Esophagus (tissue), 2 donors: ENCODE measurements around the gene COA1. TPM values are rescaled to one million over a fixed set of nuclear protein-coding genes. Genes with fewer than 3 reads are reported as not detected.
"Not testable (repeated sequence)": the region's sequence is repeated elsewhere in the genome, so short reads cannot be mapped to it uniquely, and the experiment has no call there.

Experiments
- H3K27ac ChIP-seq, 2 donors: one replicate each; pipeline ENCODE4 v1.5.1; 2013; ENCODE audit warnings: low read depth in 2 of 2, mild to moderate bottlenecking in 2 of 2, inconsistent platforms in 1 of 2, low read length in 1 of 2, moderate library complexity in 1 of 2
- H3K27me3 ChIP-seq, 2 donors: one replicate each; pipeline ENCODE4 v1.6.1; 2013; ENCODE audit warnings: low read length in 2 of 2, control low read depth in 1 of 2, mild to moderate bottlenecking in 1 of 2; ENCODE audit not compliant: insufficient read depth in 2 of 2, control insufficient read depth in 1 of 2
- H3K36me3 ChIP-seq, 2 donors: one replicate each; pipeline ENCODE4 v1.6.1; 2013; ENCODE audit warnings: low read length in 1 of 2; ENCODE audit not compliant: control insufficient read depth in 2 of 2, insufficient read depth in 2 of 2
- H3K4me1 ChIP-seq, 2 donors: one replicate each; pipeline ENCODE4 v1.6.1; 2013; ENCODE audit warnings: low read length in 1 of 2; ENCODE audit not compliant: control insufficient read depth in 2 of 2, insufficient read depth in 2 of 2
- H3K4me3 ChIP-seq, 2 donors: one replicate each; pipeline ENCODE4 v1.5.1; 2013; ENCODE audit warnings: low read length in 2 of 2, mild to moderate bottlenecking in 2 of 2, low read depth in 1 of 2, moderate library complexity in 1 of 2
- H3K9me3 ChIP-seq, 2 donors: one replicate each; pipeline ENCODE4 v1.6.1; 2013; ENCODE audit warnings: mild to moderate bottlenecking in 2 of 2, low read depth in 1 of 2, low read length in 1 of 2, moderate library complexity in 1 of 2; ENCODE audit not compliant: control insufficient read depth in 2 of 2, insufficient read depth in 1 of 2
- WGBS, 2 donors: extraction: QIAGEN DNeasy Blood & Tissue Kit; methylation state at CpG; one replicate each; pipeline ENCODE4 v1.1.7; 2013; 5-methylcytosine and 5-hydroxymethylcytosine counted together
- polyA plus RNA-seq, 2 donors: library from polyadenylated mRNA; stranded (reverse); fragments of 200-250 nt; gene quantifications; one replicate each; pipeline ENCODE4 v1.2.3, GENCODE V29; 2013
- donor health status: healthy with polysubstance abuse.
- donor health status: Bipolar disorder and iron deficiency.

The COA1 gene
- polyA plus RNA-seq, 2 donors, result 24.2 to 32.3 TPM

GRCh38 chr7:43750016-43750887, 20.9 kb upstream of the COA1 start:
- H3K4me1 ChIP-seq, result no peaks in the 10 kb centered on the region
- no peaks in the 10 kb centered on the region for H3K27me3 ChIP-seq
- 67 to 78% methylated on average over 14 of the region's 14 CpGs for WGBS, 2 donors
- H3K4me3 ChIP-seq, result no peak overlapping the region
- H3K27ac ChIP-seq, result no peak overlapping the region
- H3K36me3 ChIP-seq, result no peaks in the 10 kb centered on the region
- no peaks in the 10 kb centered on the region for H3K9me3 ChIP-seq

GRCh38 chr7:43749383-43749940, 20.1 kb upstream of the COA1 start:
- 72 to 79% methylated on average over 5 of the region's 5 CpGs for WGBS, 2 donors

GRCh38 chr7:43747328-43748105, 18.2 kb upstream of the COA1 start:
- Histone ChIP-seq H3K27me3 (no peaks in the 10 kb centered on the region), H3K4me1 (no peaks in the 10 kb centered on the region), H3K27ac (no peak overlapping the region), H3K36me3 (no peaks in the 10 kb centered on the region), H3K9me3 (no peaks in the 10 kb centered on the region), H3K4me3 (no peak overlapping the region)
- WGBS, 2 donors, result 84 to 91% methylated on average over 9 of the region's 9 CpGs

More at GRCh38 chr7:43749383-43749940, 20.1 kb upstream of the COA1 start:
- H3K36me3 ChIP-seq, result no peaks in the 10 kb centered on the region
- H3K9me3 ChIP-seq, result no peaks in the 10 kb centered on the region
- H3K4me1 ChIP-seq, result no peaks in the 10 kb centered on the region
- no peaks in the 10 kb centered on the region for H3K27me3 ChIP-seq
- no peak overlapping the region for H3K27ac ChIP-seq
- no peak overlapping the region for H3K4me3 ChIP-seq

- Histone ChIP-seq H3K4me3 (no peak overlapping the region), H3K4me1 (no peaks in the 10 kb centered on the region), H3K9me3 (no peaks in the 10 kb centered on the region)
These were observed 13.4 kb upstream of the COA1 start for GRCh38 chr7:43742692-43743091.

GRCh38 chr7:43737467-43738127, 8.3 kb upstream of the COA1 start:
- H3K27ac ChIP-seq, result no peak overlapping the region
- no peaks in the 10 kb centered on the region for H3K9me3 ChIP-seq
- H3K4me3 ChIP-seq, result no peak overlapping the region
- no peaks in the 10 kb centered on the region for H3K36me3 ChIP-seq
- no peaks in the 10 kb centered on the region for H3K27me3 ChIP-seq
- 92% methylated on average over 6 of the region's 6 CpGs for WGBS, 2 donors
- no peaks in the 10 kb centered on the region for H3K4me1 ChIP-seq

More at GRCh38 chr7:43742692-43743091, 13.4 kb upstream of the COA1 start:
- Histone ChIP-seq H3K36me3 (no peaks in the 10 kb centered on the region), H3K27me3 (no peaks in the 10 kb centered on the region), H3K27ac (no peak overlapping the region)

- no peaks in the 10 kb centered on the region for H3K9me3 ChIP-seq
- H3K4me3 ChIP-seq, result no peak overlapping the region
- WGBS, 2 donors, result 53 to 59% methylated on average over 2 of the region's 2 CpGs
- no peaks in the 10 kb centered on the region for H3K36me3 ChIP-seq
- no peaks in the 10 kb centered on the region for H3K4me1 ChIP-seq
- H3K27me3 ChIP-seq, result no peaks in the 10 kb centered on the region
- no peak overlapping the region for H3K27ac ChIP-seq
These were observed 6.7 kb upstream of the COA1 start for GRCh38 chr7:43735802-43736603.

- Histone ChIP-seq H3K27ac (no peak overlapping the region), H3K36me3 (no peaks in the 10 kb centered on the region), H3K27me3 (no peaks in the 10 kb centered on the region), H3K4me1 (no peaks in the 10 kb centered on the region), H3K4me3 (no peak overlapping the region), H3K9me3 (no peaks in the 10 kb centered on the region)
- WGBS, 2 donors, result 87 to 97% methylated on average over 1 of the region's 1 CpG
These were observed 6.1 kb upstream of the COA1 start for GRCh38 chr7:43735403-43735801.

GRCh38 chr7:43734575-43735332, 5.4 kb upstream of the COA1 start:
- H3K4me1 ChIP-seq, H3K27me3 ChIP-seq, H3K36me3 ChIP-seq, H3K27ac ChIP-seq, H3K9me3 ChIP-seq, H3K4me3 ChIP-seq: not testable (repeated sequence)
- 75 to 83% methylated on average over 16 to 18 of the region's 18 CpGs for WGBS, 2 donors
